K562 (cell line): ENCODE data around the gene HNRNPA2B1. TPM values are rescaled to one million over a fixed set of nuclear protein-coding genes. Genes with fewer than 3 reads are reported as not detected.

Experiments used
- CHD7 ChIP-seq: fragments of 200-600 bp; sonication (generic); IDR thresholded peaks from one replicate; pipeline ENCODE4 v1.6.1; 2012; ENCODE audit warnings: mild to moderate bottlenecking, low read depth, low read length, inconsistent platforms
- HDAC3 ChIP-seq: fragments of 450-650 bp; IDR thresholded peaks from 2 replicates; pipeline ENCODE4 v1.6.1; 2018; ENCODE audit warnings: borderline replicate concordance, mild to moderate bottlenecking, moderate library complexity; ENCODE audit not compliant: partially characterized antibody
- MCM2 ChIP-seq: fragments of 450-650 bp; IDR thresholded peaks from 2 replicates; pipeline ENCODE4 v1.6.1; 2017; ENCODE audit warnings: low read depth, mild to moderate bottlenecking
- PRPF4 ChIP-seq: fragments of 200-400 bp; formaldehyde crosslinking; IDR thresholded peaks from one replicate; pipeline ENCODE4 v1.6.1; 2017; ENCODE audit warnings: low read length, low read depth, mild to moderate bottlenecking; ENCODE audit not compliant: insufficient read depth, poor library complexity, severe bottlenecking
- ZMIZ1 ChIP-seq, 2 experiments: fragments of 150-350 bp in 1 of 2; IDR thresholded peaks; 2 replicates each; pipeline ENCODE4 v1.6.1; 2012 to 2016; ENCODE audit warnings: low read depth in 2 of 2, low read length in 2 of 2, mild to moderate bottlenecking in 1 of 2, moderate library complexity in 1 of 2
- ZNF124 ChIP-seq: sonication (generic); formaldehyde crosslinking; IDR thresholded peaks from 2 replicates; pipeline ENCODE4 v1.8.1; 2022; ENCODE audit warnings: missing genetic modification reagents
- ZZZ3 ChIP-seq: fragments of 450-650 bp; IDR thresholded peaks from 2 replicates; pipeline ENCODE4 v1.6.1; 2016; ENCODE audit warnings: antibody characterized with exemption, mild to moderate bottlenecking, moderate library complexity
- polyA plus RNA-seq, 8 experiments: library from polyadenylated mRNA; depleted of rRNA in 4 of 8; stranded (reverse) in 5 of 8; unstranded in 3 of 8; fragments of >200 nt; fragmentation: Nextera tagmentation in 2 of 8; fragmentation: Illumina TruSeq in 1 of 8; extraction: Ambion mirVana in 2 of 8; extraction: Trizol in 1 of 8; gene quantifications; 2 replicates each; pipeline versions ENCODE4 v1.2.1 to v1.2.3, GENCODE V29; 2011 to 2014; ENCODE audit warnings: inconsistent platforms in 1 of 8, missing spikeins in 1 of 8
- total RNA-seq, 7 experiments: library from RNA; depleted of rRNA in 6 of 7; stranded (reverse); fragments of >200 nt in 6 of 7; fragmentation: Illumina TruSeq in 2 of 7; extraction: Trizol in 2 of 7; gene quantifications; 2 replicates each; pipeline versions ENCODE4 v1.2.1 to v1.2.3, GENCODE V29; 2011 to 2021; ENCODE audit warnings: low replicate concordance in 1 of 7
- TF ChIP-seq, protein P1 (sequence below): sonication (generic); formaldehyde crosslinking; IDR thresholded peaks from 2 replicates; pipeline ENCODE4 v1.8.1; 2023; ENCODE audit warnings: mild to moderate bottlenecking, missing genetic modification reagents

HNRNPA2B1 gene
- total and polyA plus RNA-seq, 9 of the 15 experiments (the other 6 are each of a cell fraction or from before 2014, with no cell fraction given), result 630 to 1,989 (median 865) TPM

GRCh38 chr7:26187380-26188205 is 13.0 kb downstream of the HNRNPA2B1 start (continued):
- TF ChIP-seq CHD7 (no peak), ZNF124 (CRISPR knock-in tag) (no peak), PRPF4 (no peak), ZMIZ1 (IDR thresholded peaks at IDR 0.05; ENCODE audit: low read depth in 2 of 2, low read length in 2 of 2) (peak in 1 of 2 experiments; percentile 46; a peak in 1 of 4 replicates), HDAC3 (no peak), MCM2 (no peak), ZZZ3 (no peak)
- TF ChIP-seq, protein P1, sequence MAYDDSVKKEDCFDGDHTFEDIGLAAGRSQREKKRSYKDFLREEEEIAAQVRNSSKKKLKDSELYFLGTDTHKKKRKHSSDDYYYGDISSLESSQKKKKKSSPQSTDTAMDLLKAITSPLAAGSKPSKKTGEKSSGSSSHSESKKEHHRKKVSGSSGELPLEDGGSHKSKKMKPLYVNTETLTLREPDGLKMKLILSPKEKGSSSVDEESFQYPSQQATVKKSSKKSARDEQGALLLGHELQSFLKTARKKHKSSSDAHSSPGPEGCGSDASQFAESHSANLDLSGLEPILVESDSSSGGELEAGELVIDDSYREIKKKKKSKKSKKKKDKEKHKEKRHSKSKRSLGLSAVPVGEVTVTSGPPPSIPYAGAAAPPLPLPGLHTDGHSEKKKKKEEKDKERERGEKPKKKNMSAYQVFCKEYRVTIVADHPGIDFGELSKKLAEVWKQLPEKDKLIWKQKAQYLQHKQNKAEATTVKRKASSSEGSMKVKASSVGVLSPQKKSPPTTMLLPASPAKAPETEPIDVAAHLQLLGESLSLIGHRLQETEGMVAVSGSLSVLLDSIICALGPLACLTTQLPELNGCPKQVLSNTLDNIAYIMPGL (CRISPR knock-in tag), result 0 out of 2 replicates have a peak, but pooled peaks have one; percentile 18
